Measurements from ENCODE around the gene CHN2. TPM values are rescaled to one million over a fixed set of nuclear protein-coding genes. Genes with fewer than 3 reads are reported as not detected.

The CHN2 gene
- total RNA-seq, 1 experiment from 2014 or later, result 2.1 TPM

GRCh38 chr7:29508608-29509007, 314.0 kb downstream of the CHN2 start:
- H3K27me3 ChIP-seq (ENCODE audit: insufficient read depth, low read length), result no peaks in the 10 kb centered on the region
- H3K36me3 ChIP-seq (ENCODE audit: control insufficient read depth in 1 of 2, insufficient read depth in 2 of 2, low read length in 2 of 2), result no peaks in the 10 kb centered on the region
- no peak for TF ChIP-seq POLR2AphosphoS5 (IDR thresholded peaks at IDR 0.05; ENCODE audit: low read depth, low read length)
- no peak for TF ChIP-seq TCF7L2 (IDR thresholded peaks at IDR 0.05; ENCODE audit: borderline replicate concordance, extremely low read depth, insufficient read depth, insufficient read length)
- no peak for TF ChIP-seq RAD21 (IDR thresholded peaks at IDR 0.05; ENCODE audit: low read depth)
- no peak for TF ChIP-seq ELF1 (IDR thresholded peaks at IDR 0.05; ENCODE audit: borderline replicate concordance, low read depth)
- TF ChIP-seq REST (IDR thresholded peaks at IDR 0.05; ENCODE audit: low read depth), result no peak
- no peak for TF ChIP-seq SP1 (IDR thresholded peaks at IDR 0.05; ENCODE audit: low read depth)
- TF ChIP-seq FOSL1 (IDR thresholded peaks at IDR 0.05; ENCODE audit: low read depth), result no peak
- TF ChIP-seq ATF3 (IDR thresholded peaks at IDR 0.05), result no peak
- TF ChIP-seq JUND (IDR thresholded peaks at IDR 0.05), result no peak
- no peak for TF ChIP-seq YY1 (IDR thresholded peaks at IDR 0.05; ENCODE audit: extremely low read depth, insufficient replicate concordance, low read depth, low read length)
- no peak for TF ChIP-seq CBX3 (IDR thresholded peaks at IDR 0.05; ENCODE audit: low read depth)
- no peak for TF ChIP-seq EZH2 (IDR thresholded peaks at IDR 0.05)
- TF ChIP-seq POLR2A (IDR thresholded peaks at IDR 0.05; ENCODE audit: borderline replicate concordance, extremely low read depth, insufficient read depth, insufficient read length), result no peak
- no peak for TF ChIP-seq MAX (IDR thresholded peaks at IDR 0.05)
- no peak for TF ChIP-seq EZH2phosphoT487 (IDR thresholded peaks at IDR 0.05; ENCODE audit: borderline replicate concordance)
- TF ChIP-seq ZBTB33 (IDR thresholded peaks at IDR 0.05; ENCODE audit: extremely low read depth, insufficient replicate concordance, low read length), result no peak
- no peak for TF ChIP-seq CEBPB (IDR thresholded peaks at IDR 0.05; ENCODE audit: low read depth)
- no peak overlapping the region for H3K27ac ChIP-seq (ENCODE audit: low read depth, low read length)
- POLR2A ChIA-PET, result no interaction called here
- H3K79me2 ChIP-seq (ENCODE audit: insufficient read depth, low read length), result no peaks in the 10 kb centered on the region
- ATAC-seq, result no peak
- H3K4me2 ChIP-seq (ENCODE audit: low read length), result no peak overlapping the region
- H4K20me1 ChIP-seq (ENCODE audit: insufficient read depth), result no peaks in the 10 kb centered on the region
- BruUV-seq (replicated peaks), result no TSS peak
- no peak overlapping the region for H3K9ac ChIP-seq (ENCODE audit: low read length)
- CTCF ChIA-PET, result no interaction called here
- H3K4me1 ChIP-seq (ENCODE audit: control insufficient read depth in 1 of 2, insufficient read depth in 2 of 2, low read length in 2 of 2), result no peaks in the 10 kb centered on the region
- intact Hi-C loops (cut with micrococcal nuclease), result no loop called here
- no peak overlapping the region for H3K4me3 ChIP-seq (replicated peaks in 1 of 2; ENCODE audit: low read depth in 1 of 2, low read length in 2 of 2)
- H3K9me3 ChIP-seq (ENCODE audit: control insufficient read depth in 1 of 2, insufficient read depth in 1 of 2, low read depth in 1 of 2, low read length in 2 of 2), result no peaks in the 10 kb centered on the region
- RAD21 ChIA-PET (ENCODE audit: low non-redundant PET in 1 of 2, low total read pairs in 2 of 2, uncharacterized antibody in 2 of 2, unreplicated experiment in 2 of 2), result no interaction called here
- no peak overlapping the region for H2AFZ ChIP-seq (ENCODE audit: low read depth, low read length, poor library complexity, severe bottlenecking)
- no peak for DNase-seq (ENCODE audit: low read depth, low spot score)
- H3K9me2 ChIP-seq (ENCODE audit: insufficient read depth), result no peaks in the 10 kb centered on the region

Data from HCT116 (cell line).